ENCODE measurements around the gene TSHR.
"Not testable (repeated sequence)": the region's sequence is repeated elsewhere in the genome, so short reads cannot be mapped to it uniquely, and the experiment has no call there.

TSHR gene

DNA sequence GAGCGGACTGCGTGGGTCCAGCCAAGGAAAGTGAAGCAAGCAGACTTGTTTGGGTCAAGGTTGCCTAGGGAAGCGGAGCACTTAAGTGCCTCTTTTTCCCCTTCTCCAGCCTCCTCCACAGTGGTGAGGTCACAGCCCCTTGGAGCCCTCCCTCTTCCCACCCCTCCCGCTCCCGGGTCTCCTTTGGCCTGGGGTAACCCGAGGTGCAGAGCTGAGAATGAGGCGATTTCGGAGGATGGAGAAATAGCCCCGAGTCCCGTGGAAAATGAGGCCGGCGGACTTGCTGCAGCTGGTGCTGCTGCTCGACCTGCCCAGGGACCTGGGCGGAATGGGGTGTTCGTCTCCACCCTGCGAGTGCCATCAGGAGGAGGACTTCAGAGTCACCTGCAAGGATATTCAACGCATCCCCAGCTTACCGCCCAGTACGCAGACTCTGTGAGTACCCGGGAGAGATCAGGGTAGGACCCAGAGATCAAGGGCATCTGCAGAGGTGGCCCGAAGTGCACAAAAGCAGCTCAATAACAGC is at the start of gene TSHR:
TSS of gene TSHR (plus strand) at position 206 of the 526 bp plus-strand sequence. CDS start at position 266, 60 bp downstream.
- H3K36me3 Mint-ChIP-seq, result no peaks in the 10 kb centered on the region

DNA sequence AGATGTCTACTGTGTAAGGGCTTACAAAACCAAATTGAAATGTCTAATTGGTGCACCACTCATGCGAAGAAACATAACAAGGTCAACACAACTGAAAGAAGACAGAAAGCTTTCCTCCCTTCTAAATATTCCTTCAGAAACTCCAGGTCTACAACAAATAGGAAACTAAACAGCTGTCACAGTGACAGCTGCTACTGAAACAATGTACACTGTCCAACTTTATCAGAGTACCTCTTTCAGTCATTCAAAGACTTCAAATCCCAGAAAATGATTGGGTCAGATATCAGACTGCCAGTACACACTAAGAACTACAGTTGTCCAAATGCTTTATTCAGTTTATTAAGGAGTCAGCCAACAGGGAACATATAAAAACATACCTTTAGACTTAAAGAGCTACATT is 49.1 kb upstream of the TSHR start:
- Mint-ChIP-seq H3K36me3 (peaks cover 8% of the 10 kb centered on the region), H3K9me3 (no peaks in the 10 kb centered on the region), H3K4me1 (no peaks in the 10 kb centered on the region), H3K27me3 (no peaks in the 10 kb centered on the region), H3K4me3 (no peak overlapping the region), H3K27ac (no peak overlapping the region)
- no peak for DNase-seq (ENCODE audit: low spot score in 2 of 2)
- ATAC-seq (ENCODE audit: low read depth), result no peak

More for the DNA sequence above, at the start of gene TSHR:
- Mint-ChIP-seq H3K27me3 (no peaks in the 10 kb centered on the region), H3K4me1 (peaks cover 33% of the 10 kb centered on the region), H3K27ac (no peak within 1 kb of the TSS), H3K9me3 (peaks cover 1% of the 10 kb centered on the region), H3K4me3 (peak within 1 kb of the TSS; percentile 83)
- DNase-seq (ENCODE audit: low spot score in 2 of 2) (no peak), ATAC-seq (ENCODE audit: low read depth) (no peak)

DNA sequence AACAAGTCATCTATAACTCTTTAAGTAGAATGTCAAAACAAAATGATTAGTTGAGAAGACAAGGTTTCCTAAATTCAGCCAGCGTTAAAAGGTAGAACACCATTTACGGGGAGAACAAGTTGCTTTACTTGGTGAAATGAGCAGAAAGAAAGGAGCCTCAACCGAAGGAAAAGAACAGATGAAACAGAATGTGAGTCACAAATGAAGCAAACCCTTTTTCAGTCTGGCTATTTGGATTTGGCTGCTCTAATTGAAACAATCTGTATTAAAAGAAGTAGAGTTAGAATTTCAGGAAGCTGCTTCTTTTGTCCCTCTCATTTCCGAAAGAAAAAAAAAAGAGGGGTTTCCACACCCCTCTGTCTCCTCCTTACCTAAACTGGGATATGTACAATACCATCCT is 48.5 kb upstream of the TSHR start:
- no peak for DNase-seq (ENCODE audit: low spot score in 2 of 2)
- Mint-ChIP-seq H3K9me3 (no peaks in the 10 kb centered on the region), H3K27me3 (no peaks in the 10 kb centered on the region), H3K4me1 (no peaks in the 10 kb centered on the region), H3K27ac (no peak overlapping the region), H3K36me3 (peaks cover 8% of the 10 kb centered on the region), H3K4me3 (no peak overlapping the region)
- no peak for ATAC-seq (ENCODE audit: low read depth)

DNA sequence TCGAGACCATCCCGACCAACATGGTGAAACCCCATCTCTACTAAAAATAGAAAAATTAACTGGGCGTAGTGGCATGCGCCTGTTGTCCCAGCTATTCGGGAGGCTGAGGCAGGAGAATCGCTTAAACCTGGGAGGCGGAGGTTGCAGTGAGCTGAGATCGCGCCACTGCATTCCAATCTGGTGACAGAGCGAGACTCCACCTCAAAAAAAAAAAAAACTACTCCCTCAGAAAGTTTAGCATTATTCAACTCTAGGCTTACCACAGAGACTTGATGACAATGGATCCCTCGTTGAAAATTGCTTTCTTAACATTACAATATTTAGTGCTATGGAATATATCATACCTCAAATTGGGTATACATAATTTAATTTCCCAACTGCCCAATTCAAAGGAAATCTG is 43.4 kb upstream of the TSHR start:
- ATAC-seq (ENCODE audit: low read depth); H3K27ac Mint-ChIP-seq; DNase-seq (ENCODE audit: low spot score in 2 of 2); H3K4me1 Mint-ChIP-seq; H3K4me3 Mint-ChIP-seq; H3K27me3 Mint-ChIP-seq; H3K9me3 Mint-ChIP-seq: not testable (repeated sequence)
- H3K36me3 Mint-ChIP-seq, result peaks cover 14% of the 10 kb centered on the region

DNA sequence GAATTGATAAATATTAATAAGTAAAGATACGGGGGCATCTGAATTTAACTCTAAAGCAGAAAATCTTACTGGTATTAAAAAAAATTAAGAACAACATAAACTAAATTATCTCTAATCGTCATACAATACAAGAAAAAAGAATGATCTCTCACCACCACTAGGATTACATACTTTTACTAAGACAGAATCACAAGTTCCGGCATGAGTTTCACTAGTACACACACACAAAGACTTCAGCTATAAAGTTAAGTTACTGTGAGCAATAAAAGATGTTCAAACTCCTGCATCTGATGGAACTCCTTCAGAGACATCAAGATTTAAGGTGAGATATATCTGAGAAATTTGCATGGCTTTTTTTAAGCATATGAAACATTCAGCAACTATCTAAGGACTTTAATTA is 35.8 kb upstream of the TSHR start:
- no peak overlapping the region for H3K4me3 Mint-ChIP-seq
- H3K36me3 Mint-ChIP-seq, result peaks cover 13% of the 10 kb centered on the region
- no peaks in the 10 kb centered on the region for H3K27me3 Mint-ChIP-seq
- no peak overlapping the region for H3K27ac Mint-ChIP-seq
- H3K4me1 Mint-ChIP-seq, result no peaks in the 10 kb centered on the region
- H3K9me3 Mint-ChIP-seq, result peaks cover 2% of the 10 kb centered on the region
- ATAC-seq (ENCODE audit: low read depth) (no peak), DNase-seq (ENCODE audit: low spot score in 2 of 2) (no peak)

DNA sequence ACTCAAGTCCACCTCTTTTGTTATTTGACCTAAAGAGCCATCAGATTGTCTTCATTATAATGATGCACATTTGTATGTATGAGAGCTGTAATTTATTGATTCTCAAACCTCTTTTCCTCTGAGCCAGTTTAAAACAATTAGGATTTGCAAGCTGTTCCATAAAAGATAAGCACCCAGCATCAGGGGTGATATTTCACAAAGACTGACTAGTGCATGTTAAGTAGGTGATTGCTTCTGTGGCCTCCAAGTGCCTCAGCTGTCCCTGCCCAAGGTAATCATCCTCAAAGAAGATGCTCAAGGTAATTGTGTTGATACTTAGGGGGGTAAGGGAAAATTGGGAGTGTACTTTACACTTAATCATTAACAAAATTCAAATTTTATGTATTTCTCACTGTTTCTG is 32.1 kb upstream of the TSHR start:
- H3K9me3 Mint-ChIP-seq, result peaks cover 11% of the 10 kb centered on the region
- no peak overlapping the region for H3K27ac Mint-ChIP-seq
- no peak for ATAC-seq (ENCODE audit: low read depth)

DNA sequence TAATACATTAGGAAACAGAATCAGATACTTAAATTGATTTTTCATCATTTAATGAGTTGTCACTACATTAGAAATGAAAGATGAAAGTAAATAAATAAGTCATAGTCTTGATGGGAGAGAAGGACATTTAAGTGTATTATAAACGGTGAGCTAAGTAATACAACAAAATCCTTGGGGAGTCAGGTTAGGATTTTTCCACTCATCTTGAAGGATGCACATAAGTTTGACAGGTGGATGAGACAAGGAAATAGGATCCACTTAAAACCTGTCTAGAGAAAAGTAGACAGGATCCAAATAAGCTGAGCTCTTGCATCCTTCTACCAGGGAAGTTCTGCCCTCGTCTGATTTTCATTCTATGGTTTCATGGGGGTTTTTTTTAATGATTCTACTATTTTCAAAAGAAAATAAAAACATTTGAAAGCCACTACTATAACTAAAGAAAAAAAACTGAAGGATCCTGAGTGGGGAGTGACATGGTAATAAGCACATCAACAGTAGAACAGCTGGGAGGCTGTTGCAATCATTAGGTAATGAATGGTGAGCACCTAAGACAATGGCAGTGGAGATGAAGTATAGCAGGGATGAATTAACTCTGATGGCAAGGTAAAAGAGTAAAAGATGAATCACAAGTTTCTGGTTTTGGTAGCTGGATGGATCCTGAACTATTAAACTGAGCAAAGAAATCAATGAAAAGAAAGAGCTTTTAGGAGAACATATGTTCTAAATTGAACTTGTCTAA is 30.9 kb upstream of the TSHR start:
- Mint-ChIP-seq H3K4me1 (no peaks in the 10 kb centered on the region), H3K36me3 (peaks cover 19% of the 10 kb centered on the region), H3K4me3 (no peak overlapping the region), H3K9me3 (peaks cover 11% of the 10 kb centered on the region), H3K27ac (no peak overlapping the region), H3K27me3 (peaks cover 8% of the 10 kb centered on the region)
- ATAC-seq (ENCODE audit: low read depth), result no peak
- DNase-seq (ENCODE audit: low spot score in 2 of 2), result no peak

More for the DNA sequence above, 32.1 kb upstream of the TSHR start:
- peaks cover 4% of the 10 kb centered on the region for H3K27me3 Mint-ChIP-seq
- H3K36me3 Mint-ChIP-seq, result peaks cover 16% of the 10 kb centered on the region
- no peak overlapping the region for H3K4me3 Mint-ChIP-seq
- no peak for DNase-seq (ENCODE audit: low spot score in 2 of 2)
- H3K4me1 Mint-ChIP-seq, result no peaks in the 10 kb centered on the region

DNA sequence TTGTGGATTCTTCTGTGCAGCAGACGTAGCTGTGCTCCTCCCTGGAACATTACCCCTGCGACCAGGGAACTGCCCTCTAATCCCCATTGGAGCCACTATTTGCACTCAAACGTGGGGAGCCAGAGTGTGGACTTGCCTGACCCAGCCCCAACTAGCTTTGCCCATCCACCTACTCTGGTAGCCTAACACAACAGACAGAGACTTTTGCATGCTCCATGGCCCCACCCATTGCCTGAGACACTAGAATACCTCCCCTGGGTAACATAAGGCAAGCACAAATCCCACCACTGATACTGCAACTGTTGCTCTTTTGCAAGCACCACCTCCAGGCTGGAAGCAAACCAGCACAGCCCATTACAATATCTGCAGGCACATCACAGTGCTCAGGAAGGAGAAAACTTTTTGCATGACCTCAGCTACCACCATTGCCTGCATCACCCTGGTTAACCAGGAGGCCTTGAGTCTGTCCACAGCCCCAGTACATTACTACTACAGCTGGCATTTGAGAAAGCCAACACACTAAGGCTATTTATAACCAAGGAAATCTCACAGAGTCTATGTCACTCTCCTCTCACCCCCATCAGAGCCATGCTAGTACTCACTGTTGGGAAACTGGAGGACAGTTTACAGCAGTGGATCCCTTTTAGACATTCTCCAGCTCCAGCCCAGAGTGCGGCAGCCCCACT is 28.9 kb upstream of the TSHR start:
- Mint-ChIP-seq H3K27ac (no peak overlapping the region), H3K36me3 (peaks cover 19% of the 10 kb centered on the region), H3K4me3 (no peak overlapping the region), H3K9me3 (peaks cover 11% of the 10 kb centered on the region), H3K27me3 (peaks cover 8% of the 10 kb centered on the region), H3K4me1 (peaks cover 16% of the 10 kb centered on the region)
- ATAC-seq (ENCODE audit: low read depth) (no peak), DNase-seq (ENCODE audit: low spot score in 2 of 2) (no peak)

DNA sequence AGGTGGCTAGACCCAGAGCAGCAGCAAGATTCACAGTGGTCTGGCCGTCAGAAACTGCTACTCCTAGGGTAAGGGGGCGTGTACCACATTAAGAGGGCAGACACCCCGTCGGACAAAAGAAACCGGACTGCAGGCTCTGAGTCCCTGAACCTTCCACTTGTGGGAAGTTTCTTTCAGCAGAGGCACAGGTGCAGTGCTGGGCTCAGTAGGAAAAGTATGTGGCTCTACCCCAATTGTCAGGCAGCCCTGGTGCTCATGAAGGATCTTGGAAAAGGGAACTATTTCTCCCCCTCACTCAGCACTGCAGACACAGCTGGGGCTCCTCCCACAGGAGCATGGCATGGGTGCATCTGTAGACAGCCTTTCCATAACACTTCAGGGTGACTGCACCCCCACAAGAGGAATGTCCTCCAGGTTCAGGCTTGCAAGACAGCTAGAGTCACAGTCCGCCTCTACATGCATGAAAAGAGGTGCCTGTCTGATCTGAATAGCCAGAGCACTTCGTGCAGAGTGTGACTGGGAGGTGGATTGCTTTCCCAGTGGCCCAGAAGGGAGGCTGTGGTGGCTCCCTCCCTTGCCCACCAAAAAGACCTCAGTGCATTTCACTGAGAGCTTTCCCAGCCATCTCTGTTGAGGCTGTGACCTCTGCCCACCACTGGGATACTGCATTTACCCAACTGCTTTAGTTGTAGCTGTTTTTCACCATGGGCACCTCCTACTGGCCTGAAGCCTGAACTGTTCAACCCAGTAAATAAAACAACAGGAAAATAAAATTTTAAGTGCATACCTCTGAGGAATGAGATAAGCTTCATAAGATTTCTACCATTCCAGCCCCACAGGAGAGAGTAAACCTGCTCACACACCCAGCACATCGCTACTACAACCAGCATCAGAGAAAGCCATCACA is 28.1 kb upstream of the TSHR start:
- peaks cover 19% of the 10 kb centered on the region for H3K4me1 Mint-ChIP-seq
- H3K36me3 Mint-ChIP-seq, result peaks cover 19% of the 10 kb centered on the region
- DNase-seq (ENCODE audit: low spot score in 2 of 2), result no peak
- ATAC-seq (ENCODE audit: low read depth), result no peak
- H3K4me3 Mint-ChIP-seq, result no peak overlapping the region
- peaks cover 8% of the 10 kb centered on the region for H3K27me3 Mint-ChIP-seq
- H3K27ac Mint-ChIP-seq, result no peak overlapping the region
- peaks cover 11% of the 10 kb centered on the region for H3K9me3 Mint-ChIP-seq

DNA sequence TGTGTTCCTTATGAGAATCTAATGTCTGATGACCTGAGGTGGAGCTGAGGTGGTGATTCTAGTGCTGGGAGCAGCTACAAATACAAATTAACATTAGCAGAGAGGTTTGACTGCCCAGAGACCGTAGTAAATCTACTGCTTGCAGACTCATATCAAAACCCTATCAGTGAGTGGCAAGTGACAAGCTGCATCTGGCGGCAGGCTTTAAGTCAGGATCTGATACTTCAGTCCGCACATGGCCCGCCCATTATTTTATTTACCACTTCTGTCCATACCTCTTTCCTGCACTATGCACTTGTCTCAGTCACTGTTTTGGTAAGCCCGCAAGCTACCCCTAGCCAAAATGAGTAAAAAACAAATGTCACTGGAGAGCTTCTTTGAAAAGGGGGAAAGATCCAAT is 25.3 kb upstream of the TSHR start:
- H3K27me3 Mint-ChIP-seq, result peaks cover 14% of the 10 kb centered on the region

DNA sequence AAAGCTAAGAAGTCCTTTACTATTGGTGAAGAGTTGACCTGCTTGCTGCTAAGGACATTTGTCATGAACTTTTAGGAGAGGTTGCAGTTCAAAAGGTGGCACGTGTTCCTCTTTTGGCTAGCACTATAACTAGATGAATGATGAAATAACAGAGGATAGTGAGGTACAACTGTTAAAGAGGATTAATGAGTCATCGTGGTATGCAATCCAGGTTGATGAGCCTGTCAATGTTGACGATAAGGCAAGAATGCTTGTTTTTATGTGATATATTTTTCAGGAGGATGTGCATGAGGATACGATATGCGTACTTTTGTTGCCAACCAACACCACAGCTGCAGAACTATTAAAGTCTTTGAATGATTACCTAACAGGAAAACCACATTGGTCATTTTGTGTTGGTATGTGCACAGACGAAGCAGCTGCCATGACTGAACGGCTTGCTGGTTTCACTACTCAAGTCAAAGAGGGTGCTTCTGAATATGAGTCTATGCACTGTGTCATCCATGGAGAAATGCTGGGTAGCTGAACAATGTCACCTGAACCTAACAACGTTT is 24.5 kb upstream of the TSHR start:
- Mint-ChIP-seq H3K27me3 (peaks cover 14% of the 10 kb centered on the region), H3K4me1 (peaks cover 25% of the 10 kb centered on the region), H3K4me3 (peak overlapping the region; percentile 14), H3K9me3 (peaks cover 4% of the 10 kb centered on the region), H3K27ac (peak overlapping the region; percentile 56), H3K36me3 (peaks cover 12% of the 10 kb centered on the region)
- peak in 1 of 2 donors; percentile 36 for DNase-seq (ENCODE audit: low spot score in 2 of 2)
- peak; percentile 92 for ATAC-seq (ENCODE audit: low read depth)

More for the DNA sequence above, 25.3 kb upstream of the TSHR start:
- Mint-ChIP-seq H3K27ac (no peak overlapping the region), H3K4me3 (no peak overlapping the region), H3K4me1 (peaks cover 25% of the 10 kb centered on the region), H3K36me3 (peaks cover 13% of the 10 kb centered on the region), H3K9me3 (peaks cover 5% of the 10 kb centered on the region)
- DNase-seq (ENCODE audit: low spot score in 2 of 2) (no peak), ATAC-seq (ENCODE audit: low read depth) (no peak)

DNA sequence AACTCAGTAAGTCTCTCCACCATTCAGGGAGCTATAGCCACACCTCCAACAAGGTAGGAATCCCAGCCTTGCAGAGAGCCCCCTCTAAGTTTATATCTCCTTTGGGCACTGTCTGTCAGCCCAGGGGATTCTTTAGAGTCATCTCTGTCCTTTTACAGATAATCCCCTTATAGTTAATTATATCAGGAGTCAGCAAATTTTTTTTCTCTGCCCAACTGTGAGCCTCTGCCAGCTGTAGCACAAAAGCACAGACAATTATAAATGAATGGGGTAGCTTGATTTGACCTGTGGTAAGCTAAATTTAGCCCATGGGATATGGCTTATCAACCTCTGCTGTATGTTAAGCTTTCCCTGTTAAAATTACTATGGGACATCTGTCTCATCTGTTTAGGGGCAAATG is 22.1 kb upstream of the TSHR start:
- DNase-seq (ENCODE audit: low spot score in 2 of 2) (no peak), ATAC-seq (ENCODE audit: low read depth) (no peak)
- Mint-ChIP-seq H3K36me3 (peaks cover 6% of the 10 kb centered on the region), H3K4me1 (peaks cover 25% of the 10 kb centered on the region), H3K27ac (no peak overlapping the region), H3K4me3 (no peak overlapping the region), H3K9me3 (peaks cover 1% of the 10 kb centered on the region), H3K27me3 (peaks cover 11% of the 10 kb centered on the region)

DNA sequence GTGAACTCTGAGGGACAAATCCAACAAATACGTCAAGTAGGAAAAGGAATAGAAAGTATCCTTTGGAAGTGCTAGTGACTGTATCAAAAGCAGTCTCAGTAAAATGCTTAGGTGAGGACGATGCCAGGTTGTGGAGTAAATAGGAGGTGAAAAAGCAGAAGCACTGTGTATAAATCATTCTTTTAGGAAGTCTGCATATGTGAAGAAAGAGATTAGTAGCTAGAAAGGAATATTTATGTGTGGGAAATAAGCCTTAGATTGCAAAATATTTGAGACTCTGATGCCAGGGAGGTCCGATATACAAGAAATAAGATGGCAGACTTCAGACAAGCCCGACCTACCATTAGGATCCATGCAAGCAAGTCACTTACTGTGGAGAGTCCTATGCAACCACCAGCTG is 21.7 kb upstream of the TSHR start:
- Mint-ChIP-seq H3K4me1 (peaks cover 25% of the 10 kb centered on the region), H3K27me3 (peaks cover 7% of the 10 kb centered on the region), H3K36me3 (peaks cover 3% of the 10 kb centered on the region), H3K9me3 (no peaks in the 10 kb centered on the region), H3K4me3 (no peak overlapping the region), H3K27ac (no peak overlapping the region)
- ATAC-seq (ENCODE audit: low read depth) (no peak), DNase-seq (ENCODE audit: low spot score in 2 of 2) (no peak)
